GM19239 (cell line): Measurements from ENCODE around the gene ALPG.

Source experiments
- DNase-seq: peaks from one replicate; pipeline ENCODE4 v3.0.0; 2011; ENCODE audit warnings: low spot score; ENCODE audit not compliant: insufficient read length
- FAIRE-seq: peaks from 2 replicates; lab custom pipeline; 2011; peaks lifted over from hg19 to GRCh38; lab: Jason Lieb, UNC

The ALPG gene

GRCh38 chr2:232455426-232456255, 49.0 kb downstream of the ALPG start, which contains the start of gene ALPI:
TSS of gene ALPI (plus strand) at chr2:232456153. CDS start at chr2:232456200, 47 bp downstream.
- no peak for FAIRE-seq
- DNase-seq = no peak

GRCh38 chr2:232456296-232457120, 49.9 kb downstream of the ALPG start:
- DNase-seq (no peak), FAIRE-seq (no peak)

GRCh38 chr2:232457121-232458011, 50.7 kb downstream of the ALPG start:
- DNase-seq = no peak
- no peak for FAIRE-seq

GRCh38 chr2:232458051-232458660, 51.5 kb downstream of the ALPG start:
- FAIRE-seq (no peak), DNase-seq (no peak)

- DNase-seq = no peak
- no peak for FAIRE-seq
Observed at GRCh38 chr2:232458661-232459418, 52.2 kb downstream of the ALPG start.

GRCh38 chr2:232459419-232460035, 52.9 kb downstream of the ALPG start:
- no peak for FAIRE-seq

GRCh38 chr2:232460171-232460570, 53.5 kb downstream of the ALPG start:
- FAIRE-seq = no peak
- no peak for DNase-seq

More at GRCh38 chr2:232459419-232460035, 52.9 kb downstream of the ALPG start:
- DNase-seq = no peak
